Cardiac fibroblast (primary cell): Measurements from ENCODE around the gene KLF8.

ENCODE experiments used
- DNase-seq, 2 donors: peaks; one replicate each; pipeline versions ENCODE4 v3.0.0 to v3.0.0-alpha.2; 2010; ENCODE audit warnings: low read depth in 2 of 2
- H3K4me3 ChIP-seq, 2 donors: replicated peaks in 1 of 2; 1 replicate in 1 of 2; 2 replicates in 1 of 2; pipeline ENCODE4 v1.5.1; 2011; ENCODE audit warnings: low read depth in 2 of 2, low read length in 2 of 2, mild to moderate bottlenecking in 2 of 2, moderate library complexity in 1 of 2
- CTCF ChIP-seq: IDR thresholded peaks from one replicate; pipeline ENCODE4 v1.5.1; 2011; ENCODE audit warnings: low read depth, mild to moderate bottlenecking, low read length, inconsistent platforms

Gene KLF8

GRCh38 chrX:56226980-56227379, 5.2 kb upstream of the KLF8 start:
- no peak for DNase-seq
- no peak overlapping the region for H3K4me3 ChIP-seq
- TF ChIP-seq CTCF, result no peak

- no peak for TF ChIP-seq CTCF
- no peak overlapping the region for H3K4me3 ChIP-seq
- no peak for DNase-seq
These were observed 3.2 kb upstream of the KLF8 start for GRCh38 chrX:56228914-56229313.

- no peak overlapping the region for H3K4me3 ChIP-seq
- TF ChIP-seq CTCF, result no peak
- no peak for DNase-seq
These were observed 542 bp upstream of the KLF8 start for GRCh38 chrX:56231537-56232090.

GRCh38 chrX:56233100-56233499, 944 bp downstream of the KLF8 start:
- TF ChIP-seq CTCF, result no peak
- H3K4me3 ChIP-seq, result peak overlapping the region in 1 of 2 donors; percentile 48
- DNase-seq, result peak in 1 of 2 donors; percentile 2

GRCh38 chrX:56233682-56234081, 1.5 kb downstream of the KLF8 start:
- TF ChIP-seq CTCF, result no peak
- H3K4me3 ChIP-seq, result peak overlapping the region in 1 of 2 donors; percentile 48
- peak; percentile 5 to 63 for DNase-seq

- peak; percentile 43 for TF ChIP-seq CTCF
- no peak overlapping the region for H3K4me3 ChIP-seq
- peak; percentile 57 to 58 for DNase-seq
These were observed 16.3 kb downstream of the KLF8 start for GRCh38 chrX:56248492-56248891.
